ENCODE data around the gene PADI3.

- TF ChIP-seq CTCF (conservative IDR thresholded peaks at IDR 0.05; ENCODE audit: low read depth in 2 of 2) (no peak), POLR2AphosphoS5 (IDR thresholded peaks at IDR 0.05; ENCODE audit: low read depth) (no peak), EZH2 (IDR thresholded peaks at IDR 0.05; ENCODE audit: low read depth, unreplicated experiment) (no peak), EZH2phosphoT487 (IDR thresholded peaks at IDR 0.05; ENCODE audit: unreplicated experiment) (no peak), CREB1 (CRISPR knock-in tag; IDR thresholded peaks at IDR 0.05; ENCODE audit: low read depth) (no peak), ETS1 (IDR thresholded peaks at IDR 0.05) (no peak)
Observed at GRCh38 chr1:17207966-17208418, 40.9 kb upstream of the PADI3 start.

Measured in GM23338 (cell line).